ENCODE measurements around the gene ZBTB8A.
"Not testable (repeated sequence)": the region's sequence is repeated elsewhere in the genome, so short reads cannot be mapped to it uniquely, and the experiment has no call there.

ZBTB8A gene

GRCh38 chr1:32538887-32539583 is at the start of gene ZBTB8A:
ZBTB8A (plus strand) TSS chr1:32539427; CDS start chr1:32592932, 53,505 bp downstream.
- DNase-seq (ENCODE audit: low read depth in 2 of 2), result no peak

- no peak for DNase-seq (ENCODE audit: low read depth in 2 of 2)
These were observed 49.3 kb upstream of the ZBTB8A start for GRCh38 chr1:32489774-32490454.

- DNase-seq (ENCODE audit: low read depth in 2 of 2), result no peak
These were observed 47.8 kb upstream of the ZBTB8A start for GRCh38 chr1:32491386-32491785.

GRCh38 chr1:32494196-32494595 is 45.0 kb upstream of the ZBTB8A start:
- DNase-seq (ENCODE audit: low read depth in 2 of 2), result no peak

- no peak for DNase-seq (ENCODE audit: low read depth in 2 of 2)
These were observed 44.4 kb upstream of the ZBTB8A start for GRCh38 chr1:32494711-32495337.

GRCh38 chr1:32496127-32496526 is 43.1 kb upstream of the ZBTB8A start:
- DNase-seq (ENCODE audit: low read depth in 2 of 2), result no peak

- DNase-seq (ENCODE audit: low read depth in 2 of 2), result no peak
These were observed 40.5 kb upstream of the ZBTB8A start for GRCh38 chr1:32498751-32499150.

GRCh38 chr1:32500387-32501209 is 38.6 kb upstream of the ZBTB8A start:
- peak in 1 of 2 donors; percentile 21 for DNase-seq (ENCODE audit: low read depth in 2 of 2)

GRCh38 chr1:32501865-32502264 is 37.4 kb upstream of the ZBTB8A start:
- no peak for DNase-seq (ENCODE audit: low read depth in 2 of 2)

- no peak for DNase-seq (ENCODE audit: low read depth in 2 of 2)
These were observed 36.1 kb upstream of the ZBTB8A start for GRCh38 chr1:32503153-32503552.

GRCh38 chr1:32507021-32507420 is 32.2 kb upstream of the ZBTB8A start:
- no peak for DNase-seq (ENCODE audit: low read depth in 2 of 2)

- no peak for DNase-seq (ENCODE audit: low read depth in 2 of 2)
These were observed 30.5 kb upstream of the ZBTB8A start for GRCh38 chr1:32508761-32509160.

- DNase-seq (ENCODE audit: low read depth in 2 of 2), result no peak
These were observed 29.3 kb upstream of the ZBTB8A start for GRCh38 chr1:32509939-32510338.

- no peak for DNase-seq (ENCODE audit: low read depth in 2 of 2)
These were observed 22.8 kb upstream of the ZBTB8A start for GRCh38 chr1:32516402-32516801.

GRCh38 chr1:32518976-32519375 is 20.3 kb upstream of the ZBTB8A start:
- no peak for DNase-seq (ENCODE audit: low read depth in 2 of 2)

GRCh38 chr1:32521165-32521564 is 18.1 kb upstream of the ZBTB8A start:
- DNase-seq (ENCODE audit: low read depth in 2 of 2), result no peak

- DNase-seq (ENCODE audit: low read depth in 2 of 2), result no peak
These were observed 14.2 kb upstream of the ZBTB8A start for GRCh38 chr1:32525053-32525452.

GRCh38 chr1:32525661-32526444 is 13.4 kb upstream of the ZBTB8A start:
- DNase-seq (ENCODE audit: low read depth in 2 of 2), result no peak

GRCh38 chr1:32528550-32528949 is 10.7 kb upstream of the ZBTB8A start:
- not testable (repeated sequence) for DNase-seq (ENCODE audit: low read depth in 2 of 2)

- DNase-seq (ENCODE audit: low read depth in 2 of 2), result no peak
These were observed 5.4 kb upstream of the ZBTB8A start for GRCh38 chr1:32533792-32534327.

- DNase-seq (ENCODE audit: low read depth in 2 of 2), result no peak
These were observed 3.1 kb upstream of the ZBTB8A start for GRCh38 chr1:32536117-32536516.
